Immature natural killer cell (primary cell): ENCODE data around the gene PBOV1. TPM values are rescaled to one million over a fixed set of nuclear protein-coding genes. Genes with fewer than 3 reads are reported as not detected.

ENCODE experiments used
- DNase-seq, 3 donors: peaks; one replicate each; pipeline ENCODE4 v3.0.0; 2022; ENCODE audit warnings: mixed read lengths in 1 of 3
- H3K27ac Mint-ChIP-seq, 6 donors: one replicate each; pipeline ENCODE4 v1.8.0; 2020; ENCODE audit warnings: mixed read lengths in 6 of 6, mild to moderate bottlenecking in 5 of 6, inconsistent platforms in 4 of 6, moderate library complexity in 3 of 6
- H3K27me3 Mint-ChIP-seq, 3 donors: one replicate each; pipeline ENCODE4 v1.8.0; 2020 to 2021; ENCODE audit warnings: low read depth in 3 of 3, mild to moderate bottlenecking in 3 of 3, mixed read lengths in 3 of 3, moderate library complexity in 3 of 3, inconsistent platforms in 1 of 3
- H3K36me3 Mint-ChIP-seq, 3 donors: one replicate each; pipeline ENCODE4 v1.8.0; 2020; ENCODE audit warnings: mixed read lengths in 3 of 3, inconsistent platforms in 2 of 3, mild to moderate bottlenecking in 2 of 3
- H3K4me1 Mint-ChIP-seq, 2 donors: one replicate each; pipeline ENCODE4 v1.8.0; 2020; ENCODE audit warnings: inconsistent platforms in 2 of 2, mild to moderate bottlenecking in 2 of 2, mixed read lengths in 2 of 2, moderate library complexity in 1 of 2
- H3K4me3 Mint-ChIP-seq, 5 donors: one replicate each; pipeline ENCODE4 v1.8.0; 2020; ENCODE audit warnings: mild to moderate bottlenecking in 5 of 5, mixed read lengths in 5 of 5, inconsistent platforms in 3 of 5, moderate library complexity in 3 of 5
- H3K9me3 Mint-ChIP-seq, 6 donors: one replicate each; pipeline ENCODE4 v1.8.0; 2020; ENCODE audit warnings: mild to moderate bottlenecking in 6 of 6, mixed read lengths in 6 of 6, inconsistent platforms in 4 of 6, moderate library complexity in 3 of 6
- polyA plus RNA-seq, 3 donors: library from polyadenylated mRNA; unstranded; fragments of 300-500 nt; fragmentation: Illumina TruSeq; gene quantifications; one replicate each; pipeline ENCODE4 v1.2.3, GENCODE V29; 2021

PBOV1 gene
- polyA plus RNA-seq, 3 donors from 2014 or later = not detected

DNA sequence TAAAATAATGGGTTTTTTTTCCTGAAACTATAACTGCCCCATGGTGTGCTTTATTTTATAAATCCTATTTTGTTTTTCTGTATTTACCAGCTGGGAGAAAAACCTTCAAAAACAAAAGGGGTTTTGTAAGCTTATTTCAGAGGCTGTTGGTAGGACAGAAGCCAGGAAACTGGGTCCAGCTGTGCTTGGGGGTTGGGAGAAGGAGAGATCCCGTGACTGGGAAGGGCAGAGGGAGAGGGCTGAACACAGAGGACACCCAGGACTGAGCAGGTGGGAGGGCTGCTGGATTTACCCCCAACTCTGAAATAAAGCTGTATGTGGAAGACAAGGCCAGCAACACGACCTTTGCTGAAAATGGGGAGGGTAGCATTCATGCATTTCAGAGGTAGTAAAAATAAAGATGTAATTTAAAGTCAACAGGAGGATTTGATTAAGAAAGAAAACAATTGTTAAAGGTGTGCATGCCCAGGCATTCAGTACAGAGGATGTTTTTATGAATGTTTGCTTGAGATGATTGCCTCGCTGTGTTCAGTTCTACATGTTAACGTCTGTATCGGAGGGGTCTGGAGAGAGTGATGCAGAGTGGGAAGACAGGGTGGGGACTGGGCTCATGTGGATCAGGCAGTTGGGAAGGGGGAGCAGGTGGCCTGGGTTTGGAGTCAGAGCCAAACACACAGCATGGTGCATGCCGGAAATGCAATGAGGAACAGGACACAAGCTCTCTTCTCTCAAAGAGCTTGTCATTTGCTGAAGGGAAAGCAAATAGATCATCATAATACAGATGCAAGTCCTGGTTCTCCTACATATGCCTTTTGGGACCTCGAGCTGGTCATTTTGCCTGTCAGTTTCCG, 35.1 kb downstream of the PBOV1 start:
- DNase-seq = no peak
- Mint-ChIP-seq H3K27me3 (peaks cover 0 to 24% (median 12%) of the 10 kb centered on the region in 3 donors), H3K9me3 (peaks cover 2 to 14% (median 5%) of the 10 kb centered on the region in 6 donors), H3K4me1 (no peaks in the 10 kb centered on the region), H3K36me3 (peaks cover 0 to 4% (median 0%) of the 10 kb centered on the region in 3 donors), H3K27ac (no peak overlapping the region), H3K4me3 (no peak overlapping the region)

DNA sequence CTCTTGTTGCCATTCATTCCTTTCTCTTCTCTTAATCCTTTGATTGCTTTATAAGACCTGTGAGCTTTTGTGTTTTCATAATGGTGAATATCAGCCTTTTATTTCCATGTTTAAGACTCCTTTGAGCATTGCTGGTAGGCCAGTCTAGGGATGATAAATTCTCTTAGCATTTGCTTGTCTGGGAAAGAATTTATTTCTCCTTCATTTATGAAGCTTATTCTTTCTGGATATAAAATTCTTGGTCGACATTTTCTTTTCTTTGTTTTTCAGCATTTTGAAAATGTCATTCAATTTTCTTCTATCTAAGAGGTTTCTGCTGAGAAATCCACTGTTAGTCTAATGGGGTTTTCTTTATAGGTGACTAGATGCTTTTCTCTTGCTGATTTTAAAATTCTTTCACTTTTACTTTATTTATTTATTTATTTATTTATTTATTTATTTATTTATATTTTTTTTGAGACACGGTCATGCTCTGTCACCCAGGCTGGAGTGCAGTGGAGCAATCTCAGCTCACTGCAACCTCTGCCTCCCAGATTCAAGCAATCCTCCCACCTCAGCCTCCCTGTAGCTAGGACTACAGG, 41.5 kb downstream of the PBOV1 start:
- no peaks in the 10 kb centered on the region for H3K4me1 Mint-ChIP-seq
- DNase-seq = no peak
- H3K36me3 Mint-ChIP-seq = peaks cover 0 to 9% (median 7%) of the 10 kb centered on the region in 3 donors
- H3K27me3 Mint-ChIP-seq = peaks cover 0 to 20% (median 8%) of the 10 kb centered on the region in 3 donors
- peaks cover 11 to 36% (median 21%) of the 10 kb centered on the region in 6 donors for H3K9me3 Mint-ChIP-seq
- no peak overlapping the region for H3K27ac Mint-ChIP-seq
- no peak overlapping the region for H3K4me3 Mint-ChIP-seq

DNA sequence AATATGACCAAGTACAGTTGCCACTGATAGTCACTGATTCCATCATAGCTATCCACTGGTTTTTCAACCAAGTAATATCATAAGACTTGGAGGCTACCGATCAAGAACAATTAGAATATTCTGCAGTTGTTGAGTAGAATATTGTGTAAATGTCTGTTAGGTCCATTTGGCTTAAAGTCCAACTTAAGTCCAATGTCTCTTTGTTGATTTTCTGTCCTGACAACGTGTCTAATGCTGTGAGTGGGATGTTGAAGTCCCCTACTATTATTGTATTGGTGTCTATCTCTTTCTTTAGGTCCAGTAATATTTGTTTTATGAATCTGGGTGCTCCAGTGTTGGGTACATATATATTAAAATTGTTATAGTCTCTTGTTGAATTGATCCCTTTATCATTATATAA, 42.7 kb downstream of the PBOV1 start:
- no peak overlapping the region for H3K4me3 Mint-ChIP-seq
- H3K9me3 Mint-ChIP-seq = peaks cover 11 to 36% (median 21%) of the 10 kb centered on the region in 6 donors
- peaks cover 0 to 13% (median 5%) of the 10 kb centered on the region in 3 donors for H3K27me3 Mint-ChIP-seq
- no peak overlapping the region for H3K27ac Mint-ChIP-seq
- H3K36me3 Mint-ChIP-seq = peaks cover 0 to 9% (median 7%) of the 10 kb centered on the region in 3 donors
- no peaks in the 10 kb centered on the region for H3K4me1 Mint-ChIP-seq
- no peak for DNase-seq

Other genes with a start within 250 kb of the PBOV1 start
- under 1 TPM in 2 of 3 donors, not detected in 1; 0.46 to 0.92 TPM for gene PERP, start 111.1 kb downstream of the PBOV1 start, polyA plus RNA-seq
- under 1 TPM in 1 of 3 donors, not detected in 2; 0.03 TPM for gene ARFGEF3, start 56.6 kb downstream of the PBOV1 start, polyA plus RNA-seq
- gene SMIM28, start 159.4 kb upstream of the PBOV1 start, polyA plus RNA-seq = not detected
- 10 to 100 TPM; 22.0 to 34.5 (median 26.7) TPM for gene HEBP2, start 185.7 kb upstream of the PBOV1 start, polyA plus RNA-seq